GM21825 (cell line): ENCODE results near the gene VPS35L.
A peak's percentile ranks its signal among the peaks of the same experiment; 100 is the strongest.

Experiments used
- ATAC-seq: cut with Tn5 transposase; IDR thresholded peaks from one replicate; pipeline ENCODE4 v1.9.1; 2021; ENCODE audit warnings: mild to moderate bottlenecking, moderate library complexity; ENCODE audit not compliant: unreplicated experiment

Gene VPS35L

GRCh38 chr16:19555186-19555937, at the start of gene VPS35L:
TSS of gene VPS35L (plus strand) at chr16:19555703. CDS start at chr16:19555730, 27 bp downstream.
- peak; percentile 93 for ATAC-seq

GRCh38 chr16:19506965-19507364, 48.5 kb upstream of the VPS35L start:
- no peak for ATAC-seq

DNA sequence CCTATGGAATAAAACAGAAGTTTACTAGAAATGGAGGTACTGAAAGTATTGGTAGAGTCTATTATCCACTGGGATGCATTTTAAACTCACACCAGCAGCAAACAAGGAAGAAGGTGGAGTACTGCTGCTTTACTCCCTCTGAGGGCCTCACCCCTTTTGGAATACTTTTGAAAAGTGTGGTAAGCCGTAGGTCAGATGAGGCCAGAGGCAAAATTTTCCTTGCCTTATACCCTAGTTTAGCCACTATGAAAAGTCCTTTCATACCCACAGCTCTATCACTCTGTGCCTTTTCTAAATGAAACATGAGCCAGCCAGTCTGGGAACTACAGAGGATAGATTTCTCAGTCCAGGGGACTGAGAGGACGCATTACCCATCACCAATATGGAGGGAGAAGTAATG, 47.6 kb upstream of the VPS35L start:
- ATAC-seq: no peak

DNA sequence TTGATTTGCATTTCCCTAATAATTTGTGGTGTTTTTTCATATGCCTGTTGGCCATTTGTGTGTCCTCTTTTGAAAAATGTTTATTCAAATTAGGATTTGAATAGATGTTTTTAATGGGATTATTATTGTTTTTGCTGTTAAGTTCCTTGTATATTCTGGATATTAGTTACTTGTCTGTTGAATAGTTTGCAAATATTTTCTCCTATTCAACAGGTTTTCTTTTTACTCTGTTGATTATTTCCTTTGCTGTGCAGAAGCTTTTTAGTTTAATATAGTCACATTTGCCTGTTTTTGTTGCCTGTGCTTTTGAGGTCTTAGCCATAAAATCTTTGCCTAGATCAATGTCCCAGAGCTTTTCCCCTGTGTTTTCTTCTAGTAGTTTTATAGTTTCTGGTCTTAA, 43.2 kb upstream of the VPS35L start:
- ATAC-seq: no peak

DNA sequence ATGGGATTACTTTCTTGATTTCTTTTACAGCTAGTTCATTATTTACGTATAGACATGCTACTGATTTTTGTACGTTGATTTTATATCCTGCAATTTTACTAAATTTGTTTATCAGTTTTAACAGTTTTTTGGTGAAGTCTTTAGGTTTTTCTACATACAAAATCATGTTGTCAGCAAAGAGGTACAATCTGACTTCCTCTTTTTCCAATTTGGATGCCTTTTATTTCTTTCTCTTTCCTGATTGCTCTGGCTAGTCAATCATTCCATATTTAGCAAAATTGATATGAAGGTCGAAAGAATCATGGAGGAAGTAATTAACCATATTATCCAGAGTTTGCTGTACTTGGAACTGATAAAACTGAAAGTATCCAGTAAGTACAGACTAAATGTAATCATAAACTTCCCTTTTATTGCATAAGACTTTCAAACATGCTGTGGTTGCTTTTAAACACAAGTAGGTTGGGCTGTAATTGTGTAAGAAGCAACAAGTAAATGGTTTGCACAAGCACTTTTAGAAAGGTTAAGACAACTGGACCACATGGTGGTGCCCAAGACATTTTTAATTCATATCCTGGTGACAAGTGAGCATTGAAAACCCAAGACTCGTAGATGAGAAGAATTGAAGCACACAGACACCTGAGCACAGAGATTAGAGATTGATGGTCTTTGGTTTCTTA, 42.0 kb upstream of the VPS35L start:
- ATAC-seq: no peak

DNA sequence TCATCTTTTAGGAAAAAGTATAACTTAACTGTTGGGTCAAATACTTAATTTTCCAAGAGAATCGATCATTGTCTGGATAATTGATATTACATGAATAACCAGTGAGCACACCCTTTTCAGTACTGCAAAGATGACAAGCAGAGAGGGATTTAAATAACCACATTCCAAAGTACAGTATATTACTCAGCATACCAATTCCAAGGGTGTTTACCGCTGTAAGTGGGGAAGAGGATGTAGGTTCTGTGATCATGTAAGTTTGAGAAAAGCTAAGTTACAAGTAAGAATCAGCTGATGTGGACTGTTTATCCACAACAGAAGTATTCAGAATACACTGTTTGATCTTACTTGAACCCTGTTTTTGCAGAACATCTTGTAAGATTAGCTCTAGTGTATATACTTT, 39.7 kb upstream of the VPS35L start:
- no peak for ATAC-seq

DNA sequence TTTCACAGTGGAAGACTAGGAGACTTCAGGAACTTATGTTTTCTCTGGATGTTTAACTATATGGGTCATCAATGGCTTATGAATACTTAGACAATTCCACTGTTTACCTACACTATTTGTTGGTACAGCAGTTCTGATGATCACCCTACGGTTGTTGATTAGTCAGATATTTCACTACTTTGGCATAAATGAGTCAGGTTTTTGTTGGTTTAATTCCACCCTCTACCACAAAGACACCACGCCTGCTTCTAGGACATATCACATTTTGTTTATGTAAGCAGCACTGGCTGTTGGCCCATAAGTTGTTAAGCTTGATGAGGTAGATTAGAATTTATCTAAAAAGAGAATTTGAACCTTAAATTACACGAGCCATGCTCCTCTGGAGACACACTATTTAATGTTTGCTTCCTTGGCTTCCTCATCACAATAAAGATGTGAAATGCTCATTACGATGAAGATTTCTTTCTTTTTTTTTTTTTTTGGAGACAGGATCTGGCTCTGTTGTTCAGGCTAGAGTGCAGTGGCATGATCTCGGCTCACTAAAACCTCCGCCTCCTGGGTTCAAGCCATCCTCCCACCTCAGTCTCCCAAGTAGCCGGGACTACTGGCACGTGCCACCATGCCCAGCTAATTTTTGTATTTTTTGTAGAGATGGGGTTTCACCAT, 37.9 kb upstream of the VPS35L start:
- ATAC-seq: no peak

- ATAC-seq: no peak
Measured at GRCh38 chr16:19518388-19518787, 37.1 kb upstream of the VPS35L start.

DNA sequence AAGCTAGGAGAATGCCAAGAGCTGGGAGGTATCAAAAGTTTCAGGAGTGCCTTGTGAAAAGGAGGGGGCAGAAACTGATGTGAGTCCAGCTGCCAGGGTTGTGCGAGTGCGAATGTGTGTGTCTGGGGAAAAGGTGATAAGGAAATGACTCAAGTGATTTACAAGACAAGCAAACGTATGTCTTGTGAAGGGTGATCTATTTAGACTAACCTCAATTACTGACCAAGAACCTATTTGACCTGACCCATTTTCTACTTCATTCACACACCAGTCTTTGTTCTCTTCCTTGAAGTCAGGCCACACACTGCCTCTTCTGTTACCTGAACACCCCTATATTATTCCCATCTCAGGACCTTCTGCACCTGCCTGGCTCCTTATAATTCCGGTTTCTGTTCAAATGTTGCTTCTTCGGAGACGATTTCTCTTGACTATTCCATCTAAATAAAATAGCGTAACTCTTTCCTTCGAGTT, 34.6 kb upstream of the VPS35L start:
- no peak for ATAC-seq

- ATAC-seq: peak; percentile 73
Measured at GRCh38 chr16:19521471-19522396, 33.8 kb upstream of the VPS35L start, which contains the start of gene GDE1. TSS of gene GDE1 (minus strand) at chr16:19522098. CDS start at chr16:19521964, 134 bp downstream.

DNA sequence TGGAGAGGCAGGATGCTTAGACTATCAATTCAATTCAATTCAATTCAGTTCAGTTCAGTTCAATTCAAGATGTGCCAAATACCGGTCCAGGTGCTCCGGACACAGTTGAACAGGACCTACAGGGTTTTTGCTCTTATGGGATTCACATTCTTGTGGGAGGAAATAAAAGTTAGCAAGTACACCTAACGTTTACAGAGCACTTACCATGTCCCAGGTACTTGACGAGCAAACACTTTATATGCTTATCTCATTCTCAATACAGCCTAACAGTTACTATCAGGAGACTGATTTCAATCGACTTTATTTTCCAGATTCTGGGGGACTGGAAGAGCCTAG, 33.1 kb upstream of the VPS35L start:
- ATAC-seq: no peak

GRCh38 chr16:19522760-19523159, 32.7 kb upstream of the VPS35L start:
- ATAC-seq: no peak

DNA sequence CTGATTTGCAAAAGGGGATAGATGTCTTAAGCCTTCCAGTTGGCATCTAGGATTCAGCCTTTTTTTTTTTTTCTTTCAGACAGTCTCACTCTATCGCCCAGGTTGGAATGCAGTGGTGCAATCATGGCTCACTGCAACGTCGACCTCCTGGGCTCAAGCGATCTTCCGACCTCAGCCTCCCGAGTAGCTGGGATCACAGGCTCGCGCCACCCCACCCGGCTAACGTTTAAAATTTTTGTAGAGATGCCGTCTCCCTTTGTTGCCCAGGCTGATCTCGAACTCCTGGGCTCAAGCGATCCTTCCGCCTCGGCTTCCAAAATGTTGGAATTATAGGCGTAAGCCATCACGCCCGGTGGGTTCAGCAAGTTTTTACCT, 32.3 kb upstream of the VPS35L start:
- no peak for ATAC-seq

GRCh38 chr16:19523559-19524355, 31.7 kb upstream of the VPS35L start, which contains the start of gene CCP110:
TSS of gene CCP110 (plus strand) at chr16:19523942. CDS start at chr16:19527882, 3,940 bp downstream.
- ATAC-seq: peak; percentile 78

DNA sequence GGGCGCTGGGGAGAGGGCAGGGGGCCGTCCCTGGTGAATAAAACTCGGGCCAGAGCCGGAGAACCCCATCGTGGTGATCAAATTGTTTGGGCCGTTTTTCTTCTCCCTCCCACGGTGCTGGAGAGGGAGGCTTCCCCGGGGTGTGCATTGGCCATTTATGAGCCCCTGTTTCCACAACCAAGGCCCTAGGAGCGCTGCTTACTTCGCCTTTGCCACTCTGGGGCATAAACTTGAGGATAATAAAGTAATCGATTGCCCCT, 31.2 kb upstream of the VPS35L start:
- ATAC-seq: no peak

- ATAC-seq: no peak
Measured at GRCh38 chr16:19524616-19525384, 30.7 kb upstream of the VPS35L start.

DNA sequence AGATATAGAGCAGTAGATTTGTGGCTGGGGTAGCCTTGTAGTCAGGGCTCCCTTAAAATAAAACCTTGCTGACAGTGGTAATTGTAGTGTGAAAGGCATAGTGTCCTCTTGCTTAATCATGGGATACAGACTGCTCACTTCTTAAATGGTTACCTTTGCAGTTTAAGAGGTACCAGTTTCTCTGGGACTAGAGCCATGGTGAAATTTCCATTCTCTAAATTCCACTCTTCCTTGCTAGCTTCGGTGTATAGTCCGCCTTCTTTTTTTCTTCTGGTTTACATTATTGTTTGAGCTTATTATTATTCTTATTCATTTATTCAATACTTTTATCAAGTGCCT, 30.1 kb upstream of the VPS35L start:
- no peak for ATAC-seq

- no peak for ATAC-seq
Measured at GRCh38 chr16:19527161-19527560, 28.3 kb upstream of the VPS35L start.

DNA sequence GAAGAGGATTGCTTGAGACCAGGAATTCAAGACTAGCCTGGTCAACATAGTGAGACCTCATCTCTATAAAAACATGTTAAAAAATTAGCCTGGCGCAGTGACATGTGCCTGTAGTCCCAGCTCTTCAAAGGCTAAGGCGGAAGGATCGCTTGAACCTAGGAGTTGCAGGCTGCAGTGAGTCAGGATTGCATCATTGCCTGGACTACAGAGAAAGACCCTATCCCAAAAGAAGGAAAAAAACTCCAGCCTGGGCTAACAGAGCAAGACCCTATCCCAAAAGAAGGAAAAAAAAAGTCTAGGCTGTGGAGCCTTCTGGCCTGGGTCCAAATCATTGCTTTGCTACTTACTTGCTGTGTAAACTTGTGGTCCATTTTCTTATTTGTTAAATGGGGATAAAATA, 26.8 kb upstream of the VPS35L start:
- no peak for ATAC-seq

- ATAC-seq: no peak
Measured at GRCh38 chr16:19532601-19533000, 22.9 kb upstream of the VPS35L start.
